HT-29 (cell line): ENCODE measurements around the gene WWOX. TPM values are rescaled to one million over a fixed set of nuclear protein-coding genes. Genes with fewer than 3 reads are reported as not detected.
A peak's percentile ranks its signal among the peaks of the same experiment; 100 is the strongest.

Source experiments
- DNase-seq: peaks from one replicate; pipeline ENCODE4 v3.0.0-alpha.2; 2015; ENCODE audit warnings: low spot score
- total RNA-seq: library from RNA; depleted of rRNA; stranded (reverse); fragments of >200 nt; shearing (Covaris generic); gene quantifications from 2 replicates; pipeline ENCODE4 v1.2.3, GENCODE V29; 2014

The WWOX gene
- total RNA-seq, 1 experiment from 2014 or later: 27.3 TPM

GRCh38 chr16:78749745-78750268 lies 650.4 kb downstream of the WWOX start:
- DNase-seq: no peak

GRCh38 chr16:78750611-78751010 lies 651.2 kb downstream of the WWOX start:
- DNase-seq: no peak

- DNase-seq: no peak
Measured at GRCh38 chr16:78751601-78752000, 652.1 kb downstream of the WWOX start.

- no peak for DNase-seq
Measured at GRCh38 chr16:78754713-78755112, 655.3 kb downstream of the WWOX start.

- DNase-seq: no peak
Measured at GRCh38 chr16:78755751-78756661, 656.6 kb downstream of the WWOX start.

GRCh38 chr16:78759596-78759995 lies 660.1 kb downstream of the WWOX start:
- no peak for DNase-seq

GRCh38 chr16:78760611-78761010 lies 661.2 kb downstream of the WWOX start:
- DNase-seq: no peak

- no peak for DNase-seq
Measured at GRCh38 chr16:78761427-78761826, 662.0 kb downstream of the WWOX start.

GRCh38 chr16:78762222-78762621 lies 662.8 kb downstream of the WWOX start:
- DNase-seq: no peak

GRCh38 chr16:78763821-78764440 lies 664.5 kb downstream of the WWOX start:
- DNase-seq: no peak

GRCh38 chr16:78764478-78764877 lies 665.0 kb downstream of the WWOX start:
- DNase-seq: no peak

- DNase-seq: no peak
Measured at GRCh38 chr16:78768226-78768625, 668.8 kb downstream of the WWOX start.

GRCh38 chr16:78768718-78769117 lies 669.3 kb downstream of the WWOX start:
- no peak for DNase-seq

GRCh38 chr16:78770353-78771091 lies 671.1 kb downstream of the WWOX start:
- DNase-seq: peak; percentile 22

- no peak for DNase-seq
Measured at GRCh38 chr16:78773291-78773702, 673.8 kb downstream of the WWOX start.

- no peak for DNase-seq
Measured at GRCh38 chr16:78773706-78774105, 674.3 kb downstream of the WWOX start.

- DNase-seq: no peak
Measured at GRCh38 chr16:78775161-78775561, 675.7 kb downstream of the WWOX start.

GRCh38 chr16:78778101-78779004 lies 678.9 kb downstream of the WWOX start:
- DNase-seq: no peak

GRCh38 chr16:78780808-78781207 lies 681.4 kb downstream of the WWOX start:
- DNase-seq: no peak

GRCh38 chr16:78782572-78782971 lies 683.1 kb downstream of the WWOX start:
- DNase-seq: no peak

- no peak for DNase-seq
Measured at GRCh38 chr16:78783570-78784079, 684.2 kb downstream of the WWOX start.
